Measurements from ENCODE around the gene ABL1.

Gene ABL1

DNA sequence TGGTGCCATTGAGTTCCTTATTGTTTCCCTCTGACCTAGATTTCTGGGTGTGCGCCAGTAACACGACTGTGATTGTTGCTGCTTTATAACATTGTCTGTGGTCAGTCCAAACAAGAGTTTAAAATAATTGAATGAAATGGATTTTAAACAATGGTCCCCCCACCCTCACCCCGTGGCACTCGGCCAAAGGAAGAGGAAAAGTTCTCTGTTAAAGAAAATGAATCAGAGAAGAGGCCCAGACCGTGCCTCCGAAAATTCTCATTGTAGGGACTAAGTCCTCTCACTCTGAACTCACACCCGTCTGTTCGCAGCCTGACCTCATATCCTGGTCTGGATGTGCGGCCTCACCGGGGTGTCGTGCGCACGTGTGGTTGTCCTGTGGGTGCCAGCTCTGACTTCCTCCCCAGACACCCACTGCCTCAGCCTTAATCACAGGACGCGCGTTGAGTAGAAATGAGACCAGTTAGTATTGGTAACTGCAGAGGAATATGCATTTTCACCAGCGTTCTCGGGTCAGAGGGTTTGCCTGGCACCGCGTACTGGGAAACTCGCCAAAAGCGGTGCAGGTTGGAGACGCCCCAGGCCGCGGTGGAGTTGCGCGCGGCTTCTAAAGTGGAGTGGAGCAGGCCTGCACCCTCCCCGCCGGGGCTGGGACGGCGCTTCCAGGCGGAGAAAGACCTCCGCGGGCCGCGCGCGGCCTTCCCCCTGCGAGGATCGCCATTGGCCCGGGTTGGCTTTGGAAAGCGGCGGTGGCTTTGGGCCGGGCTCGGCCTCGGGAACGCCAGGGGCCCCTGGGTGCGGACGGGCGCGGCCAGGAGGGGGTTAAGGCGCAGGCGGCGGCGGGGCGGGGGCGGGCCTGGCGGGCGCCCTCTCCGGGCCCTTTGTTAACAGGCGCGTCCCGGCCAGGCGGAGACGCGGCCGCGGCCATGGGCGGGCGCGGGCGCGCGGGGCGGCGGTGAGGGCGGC, at the start of gene ABL1:
Gene ABL1 (plus strand): TSS at position 884 of the 966 bp plus-strand sequence. CDS start 193 bp downstream, outside the sequence.
- peak; percentile 91 for DNase-seq (ENCODE audit: low read depth)
- TF ChIP-seq POLR2A (IDR thresholded peaks at IDR 0.05; ENCODE audit: extremely low read depth, insufficient read length) = peak; percentile 54
- TF ChIP-seq, protein P1, sequence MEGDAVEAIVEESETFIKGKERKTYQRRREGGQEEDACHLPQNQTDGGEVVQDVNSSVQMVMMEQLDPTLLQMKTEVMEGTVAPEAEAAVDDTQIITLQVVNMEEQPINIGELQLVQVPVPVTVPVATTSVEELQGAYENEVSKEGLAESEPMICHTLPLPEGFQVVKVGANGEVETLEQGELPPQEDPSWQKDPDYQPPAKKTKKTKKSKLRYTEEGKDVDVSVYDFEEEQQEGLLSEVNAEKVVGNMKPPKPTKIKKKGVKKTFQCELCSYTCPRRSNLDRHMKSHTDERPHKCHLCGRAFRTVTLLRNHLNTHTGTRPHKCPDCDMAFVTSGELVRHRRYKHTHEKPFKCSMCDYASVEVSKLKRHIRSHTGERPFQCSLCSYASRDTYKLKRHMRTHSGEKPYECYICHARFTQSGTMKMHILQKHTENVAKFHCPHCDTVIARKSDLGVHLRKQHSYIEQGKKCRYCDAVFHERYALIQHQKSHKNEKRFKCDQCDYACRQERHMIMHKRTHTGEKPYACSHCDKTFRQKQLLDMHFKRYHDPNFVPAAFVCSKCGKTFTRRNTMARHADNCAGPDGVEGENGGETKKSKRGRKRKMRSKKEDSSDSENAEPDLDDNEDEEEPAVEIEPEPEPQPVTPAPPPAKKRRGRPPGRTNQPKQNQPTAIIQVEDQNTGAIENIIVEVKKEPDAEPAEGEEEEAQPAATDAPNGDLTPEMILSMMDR (IDR thresholded peaks at IDR 0.05; ENCODE audit: low read depth, low read length) = no peak
- TF ChIP-seq, protein P2, sequence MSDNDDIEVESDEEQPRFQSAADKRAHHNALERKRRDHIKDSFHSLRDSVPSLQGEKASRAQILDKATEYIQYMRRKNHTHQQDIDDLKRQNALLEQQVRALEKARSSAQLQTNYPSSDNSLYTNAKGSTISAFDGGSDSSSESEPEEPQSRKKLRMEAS (IDR thresholded peaks at IDR 0.05; ENCODE audit: low read depth, low read length) = peak; percentile 97
- peak; percentile 93 for TF ChIP-seq MYC (IDR thresholded peaks at IDR 0.05; ENCODE audit: low read depth, low read length)
- peak within 1 kb of the TSS; percentile 88 for H3K4me3 ChIP-seq (ENCODE audit: low read depth, low read length)

DNA sequence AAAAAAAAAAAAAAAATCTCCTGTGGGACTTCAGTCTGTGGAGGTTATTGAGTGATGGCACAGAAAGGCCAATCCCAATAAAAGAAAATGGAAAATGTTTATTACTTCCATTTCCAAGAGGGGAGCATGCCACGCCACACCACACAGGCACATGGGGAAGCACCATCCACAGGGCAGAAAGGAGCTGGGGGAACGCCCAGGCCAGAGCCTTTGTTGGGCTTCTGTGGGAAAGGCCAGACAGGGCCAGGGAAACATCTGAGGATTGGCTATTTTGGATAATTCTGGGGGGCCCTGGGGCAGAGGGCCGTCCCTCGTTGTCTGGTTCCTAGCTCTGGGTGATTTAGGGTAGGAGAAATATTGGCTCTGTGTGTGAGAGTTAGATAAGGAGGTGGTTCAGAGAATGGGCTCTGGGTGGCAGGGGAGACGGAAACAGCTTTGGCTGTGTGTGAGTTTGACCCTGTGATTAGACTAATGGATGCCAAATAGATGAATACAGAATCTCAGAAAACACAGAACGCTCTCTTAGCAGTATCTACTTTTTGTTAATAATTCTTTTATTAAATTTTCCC, 49.0 kb upstream of the ABL1 start:
- no peak overlapping the region for H3K4me3 ChIP-seq (ENCODE audit: low read depth, low read length)
- DNase-seq (ENCODE audit: low read depth) = no peak
- TF ChIP-seq POLR2A (IDR thresholded peaks at IDR 0.05; ENCODE audit: extremely low read depth, insufficient read length) (no peak), MYC (IDR thresholded peaks at IDR 0.05; ENCODE audit: low read depth, low read length) (no peak)
- TF ChIP-seq, protein P1 (IDR thresholded peaks at IDR 0.05; ENCODE audit: low read depth, low read length) = no peak
- TF ChIP-seq, protein P2 (IDR thresholded peaks at IDR 0.05; ENCODE audit: low read depth, low read length) = no peak

DNA sequence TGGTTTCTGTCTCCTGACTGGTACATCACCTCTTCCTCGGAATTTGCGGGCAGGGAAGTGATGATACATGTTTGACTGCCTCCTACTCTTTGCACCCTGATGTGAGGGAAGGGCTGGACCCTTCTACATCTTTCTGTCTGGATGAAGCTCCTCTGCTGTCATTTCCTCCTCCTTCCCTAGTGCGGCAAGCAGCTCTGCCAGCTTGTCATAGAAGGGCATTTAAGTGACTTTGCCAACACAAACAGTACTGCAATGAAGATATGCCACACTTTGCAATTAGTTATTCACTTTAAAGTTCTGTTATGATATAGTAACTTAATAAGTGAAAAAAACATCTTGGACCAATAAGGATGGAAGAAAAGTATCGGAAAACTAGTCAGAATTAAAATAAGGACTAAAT, 48.5 kb upstream of the ABL1 start:
- H3K4me3 ChIP-seq (ENCODE audit: low read depth, low read length) = no peak overlapping the region
- TF ChIP-seq MYC (IDR thresholded peaks at IDR 0.05; ENCODE audit: low read depth, low read length) (no peak), POLR2A (IDR thresholded peaks at IDR 0.05; ENCODE audit: extremely low read depth, insufficient read length) (no peak)
- TF ChIP-seq, protein P1 (IDR thresholded peaks at IDR 0.05; ENCODE audit: low read depth, low read length) = no peak
- TF ChIP-seq, protein P2 (IDR thresholded peaks at IDR 0.05; ENCODE audit: low read depth, low read length) = no peak
- no peak for DNase-seq (ENCODE audit: low read depth)

DNA sequence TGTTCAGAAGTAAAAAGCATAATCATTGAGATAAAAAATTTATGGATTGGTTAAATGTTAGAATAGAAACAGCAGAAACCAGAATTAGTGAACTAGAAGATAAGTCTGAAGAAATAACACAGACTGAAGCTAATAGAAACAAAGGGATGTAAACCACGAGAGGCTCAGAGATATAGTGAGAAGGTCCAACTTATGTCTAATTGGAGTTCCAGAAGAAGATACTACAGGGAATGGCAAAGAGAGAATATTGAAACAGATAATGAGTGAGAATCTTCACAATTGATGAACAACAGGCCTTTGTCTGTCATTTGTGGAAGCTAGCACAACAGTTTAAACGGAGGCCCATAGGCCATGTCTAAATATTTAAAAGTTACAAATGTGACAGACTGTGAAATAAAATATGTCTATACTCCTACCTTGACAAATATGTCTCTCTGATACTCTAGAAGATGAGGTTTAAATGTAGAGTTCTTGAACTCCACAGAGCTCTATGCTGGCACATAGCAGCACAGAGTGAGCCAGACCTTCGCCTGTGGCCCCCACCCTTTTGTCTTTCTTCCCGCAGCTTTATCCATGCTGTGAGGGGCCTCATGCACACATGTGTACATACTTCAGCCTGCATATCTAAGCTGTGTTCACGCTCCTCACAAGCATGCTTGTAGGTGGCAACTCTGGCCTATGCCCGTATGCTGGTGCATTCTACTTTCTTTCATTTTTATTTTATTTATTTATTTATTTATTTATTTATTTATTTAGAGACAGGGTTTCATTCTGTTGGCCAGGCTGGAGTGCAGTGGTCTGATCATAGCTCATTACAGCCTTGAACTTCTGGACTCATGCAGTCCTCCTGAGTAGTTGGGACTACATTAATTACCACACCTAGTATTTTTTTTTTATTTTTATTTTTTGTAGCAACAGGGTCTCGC, 45.0 kb upstream of the ABL1 start:
- DNase-seq (ENCODE audit: low read depth) = no peak
- TF ChIP-seq, protein P1 (IDR thresholded peaks at IDR 0.05; ENCODE audit: low read depth, low read length) = no peak
- TF ChIP-seq, protein P2 (IDR thresholded peaks at IDR 0.05; ENCODE audit: low read depth, low read length) = no peak
- TF ChIP-seq MYC (IDR thresholded peaks at IDR 0.05; ENCODE audit: low read depth, low read length) (no peak), POLR2A (IDR thresholded peaks at IDR 0.05; ENCODE audit: extremely low read depth, insufficient read length) (no peak)
- H3K4me3 ChIP-seq (ENCODE audit: low read depth, low read length) = no peak overlapping the region

DNA sequence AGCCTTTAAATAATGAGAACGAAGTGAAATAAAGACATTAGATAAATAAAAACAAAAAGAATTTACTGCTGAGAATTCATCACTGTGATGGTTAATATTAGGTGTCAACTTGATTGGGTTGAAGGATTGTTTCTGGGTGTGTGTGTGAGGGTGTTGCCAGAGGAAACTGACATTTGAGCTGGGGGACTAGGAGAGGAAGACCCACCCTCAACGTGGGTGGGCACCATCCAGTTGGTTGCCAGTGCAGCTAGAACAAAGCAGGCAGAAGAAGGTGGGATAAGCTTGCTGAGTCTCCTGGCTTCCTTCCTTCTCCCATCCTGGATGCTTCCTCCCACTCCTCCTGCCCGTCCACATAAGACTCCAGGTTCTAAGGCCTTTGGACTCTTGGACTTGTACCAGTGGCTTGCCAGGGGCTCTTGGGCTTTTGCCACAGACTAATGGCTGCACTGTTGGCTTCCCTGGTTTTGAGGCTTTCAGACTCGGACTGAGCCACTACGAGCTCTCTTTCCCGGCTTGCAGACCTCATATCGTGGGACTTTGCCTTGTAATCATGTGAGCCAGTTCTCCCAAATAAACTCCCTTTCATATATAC, 43.7 kb upstream of the ABL1 start:
- TF ChIP-seq, protein P1 (IDR thresholded peaks at IDR 0.05; ENCODE audit: low read depth, low read length) = no peak
- TF ChIP-seq POLR2A (IDR thresholded peaks at IDR 0.05; ENCODE audit: extremely low read depth, insufficient read length) (no peak), MYC (IDR thresholded peaks at IDR 0.05; ENCODE audit: low read depth, low read length) (no peak)
- TF ChIP-seq, protein P2 (IDR thresholded peaks at IDR 0.05; ENCODE audit: low read depth, low read length) = no peak
- DNase-seq (ENCODE audit: low read depth) = no peak
- H3K4me3 ChIP-seq (ENCODE audit: low read depth, low read length) = no peak overlapping the region

Data from NB4 (cell line).